HL-60 (cell line): Measurements from ENCODE around the gene NTNG2.
"Not testable (repeated sequence)": the region's sequence is repeated elsewhere in the genome, so short reads cannot be mapped to it uniquely, and the experiment has no call there.

Experiments used
- DNase-seq, 2 experiments: peaks; one replicate each; pipeline ENCODE4 v3.0.0-alpha.2; 2010 to 2020; ENCODE audit warnings: low read depth in 1 of 2, low spot score in 1 of 2
- H3K27ac ChIP-seq: fragments of 250-450 bp; sonication (Bioruptor Pico); replicated peaks from 2 replicates; pipeline ENCODE4 v1.5.1; 2020; ENCODE audit warnings: mild to moderate bottlenecking, moderate library complexity
- H3K27me3 ChIP-seq: fragments of 250-450 bp; sonication (Bioruptor Pico); 2 replicates; pipeline ENCODE4 v1.5.1; 2021; ENCODE audit warnings: mild to moderate bottlenecking, moderate library complexity; ENCODE audit not compliant: insufficient read depth, poor library complexity, severe bottlenecking
- H3K4me3 ChIP-seq: replicated peaks from 2 replicates; pipeline ENCODE4 v1.5.1; 2011; ENCODE audit warnings: mild to moderate bottlenecking, control low read depth, low read length; ENCODE audit not compliant: insufficient read depth
- GABPA ChIP-seq: IDR thresholded peaks from 2 replicates; pipeline ENCODE4 v1.6.1; 2012; ENCODE audit warnings: low read depth
- POLR2AphosphoS5 ChIP-seq: IDR thresholded peaks from 2 replicates; pipeline ENCODE4 v1.6.1; 2012; ENCODE audit warnings: low read depth
- REST ChIP-seq: IDR thresholded peaks from 2 replicates; pipeline ENCODE4 v1.6.1; 2012; ENCODE audit warnings: low read depth; ENCODE audit not compliant: insufficient replicate concordance
- SPI1 ChIP-seq: IDR thresholded peaks from 2 replicates; pipeline ENCODE4 v1.6.1; 2012; ENCODE audit warnings: low read depth, mild to moderate bottlenecking, borderline replicate concordance
- TF ChIP-seq, protein P1 (sequence below): IDR thresholded peaks from one replicate; pipeline ENCODE4 v1.5.1; 2011; ENCODE audit warnings: low read length, control low read depth, inconsistent platforms; ENCODE audit not compliant: insufficient read depth

NTNG2 gene

DNA sequence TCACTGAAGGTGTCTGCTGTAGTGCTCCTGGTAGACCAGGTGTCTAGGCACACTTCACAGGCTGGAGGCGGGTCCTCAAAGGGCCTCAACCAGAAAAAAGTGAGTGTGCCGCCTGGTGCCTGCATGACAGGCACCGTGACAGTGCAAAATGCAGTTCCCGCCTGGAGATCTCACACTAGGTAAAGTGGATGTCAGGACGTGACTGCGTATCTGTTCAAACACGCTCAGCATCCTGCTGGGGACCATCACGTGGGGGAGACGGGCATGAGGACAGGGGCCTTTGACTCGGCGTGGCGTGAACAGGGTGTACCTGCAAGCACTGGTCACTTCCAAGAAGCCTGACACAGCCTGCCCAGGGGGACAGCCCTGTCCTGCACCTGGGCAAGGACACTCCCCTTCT is 32.3 kb upstream of the NTNG2 start:
- TF ChIP-seq, protein P1, sequence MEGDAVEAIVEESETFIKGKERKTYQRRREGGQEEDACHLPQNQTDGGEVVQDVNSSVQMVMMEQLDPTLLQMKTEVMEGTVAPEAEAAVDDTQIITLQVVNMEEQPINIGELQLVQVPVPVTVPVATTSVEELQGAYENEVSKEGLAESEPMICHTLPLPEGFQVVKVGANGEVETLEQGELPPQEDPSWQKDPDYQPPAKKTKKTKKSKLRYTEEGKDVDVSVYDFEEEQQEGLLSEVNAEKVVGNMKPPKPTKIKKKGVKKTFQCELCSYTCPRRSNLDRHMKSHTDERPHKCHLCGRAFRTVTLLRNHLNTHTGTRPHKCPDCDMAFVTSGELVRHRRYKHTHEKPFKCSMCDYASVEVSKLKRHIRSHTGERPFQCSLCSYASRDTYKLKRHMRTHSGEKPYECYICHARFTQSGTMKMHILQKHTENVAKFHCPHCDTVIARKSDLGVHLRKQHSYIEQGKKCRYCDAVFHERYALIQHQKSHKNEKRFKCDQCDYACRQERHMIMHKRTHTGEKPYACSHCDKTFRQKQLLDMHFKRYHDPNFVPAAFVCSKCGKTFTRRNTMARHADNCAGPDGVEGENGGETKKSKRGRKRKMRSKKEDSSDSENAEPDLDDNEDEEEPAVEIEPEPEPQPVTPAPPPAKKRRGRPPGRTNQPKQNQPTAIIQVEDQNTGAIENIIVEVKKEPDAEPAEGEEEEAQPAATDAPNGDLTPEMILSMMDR = no peak
- TF ChIP-seq SPI1 (no peak), POLR2AphosphoS5 (no peak), REST (no peak), GABPA (no peak)
- peaks cover 13% of the 10 kb centered on the region for H3K27me3 ChIP-seq
- no peak overlapping the region for H3K4me3 ChIP-seq

DNA sequence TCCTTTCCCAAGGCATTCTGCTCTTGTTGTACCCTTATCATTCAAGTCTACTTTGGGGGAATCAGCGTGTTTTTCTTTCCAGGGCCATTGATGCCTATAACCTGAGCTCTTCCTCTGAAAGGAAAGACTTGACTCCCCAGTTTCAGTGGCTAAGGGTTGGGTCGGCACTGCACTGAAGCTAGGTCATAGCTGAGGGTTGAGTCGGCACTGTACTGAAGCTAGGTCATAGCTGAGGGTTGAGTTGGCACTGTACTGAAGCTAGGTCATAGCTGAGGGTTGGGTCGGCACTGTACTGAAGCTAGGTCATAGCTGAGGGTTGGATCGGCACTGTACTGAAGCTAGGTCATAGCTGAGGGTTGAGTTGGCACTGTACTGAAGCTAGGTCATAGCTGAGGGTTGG is 27.8 kb upstream of the NTNG2 start:
- not testable (repeated sequence) for H3K27me3 ChIP-seq

More for the DNA sequence above, 32.3 kb upstream of the NTNG2 start:
- no peak for DNase-seq
- H3K27ac ChIP-seq = no peak overlapping the region

GRCh38 chr9:132135456-132135855 is 26.4 kb upstream of the NTNG2 start:
- Histone ChIP-seq H3K4me3 (no peak overlapping the region), H3K27me3 (peaks cover 8% of the 10 kb centered on the region), H3K27ac (no peak overlapping the region)
- TF ChIP-seq REST (no peak), GABPA (no peak), POLR2AphosphoS5 (no peak), SPI1 (no peak)
- TF ChIP-seq, protein P1 = no peak
- no peak for DNase-seq

More for the DNA sequence above, 27.8 kb upstream of the NTNG2 start:
- DNase-seq, H3K4me3 ChIP-seq, H3K27ac ChIP-seq: not testable (repeated sequence)

- DNase-seq = no peak
- peaks cover 16% of the 10 kb centered on the region for H3K27me3 ChIP-seq
- H3K4me3 ChIP-seq = no peak overlapping the region
- TF ChIP-seq GABPA = no peak
- TF ChIP-seq, protein P1 = no peak
- TF ChIP-seq SPI1 = no peak
- no peak for TF ChIP-seq REST
- TF ChIP-seq POLR2AphosphoS5 = no peak
- H3K27ac ChIP-seq = no peak overlapping the region
These were observed 25.6 kb upstream of the NTNG2 start for GRCh38 chr9:132136151-132136780.
